ENCODE results near the gene ITGBL1.

The ITGBL1 gene

GRCh38 chr13:101634142-101634541 is 181.7 kb downstream of the ITGBL1 start:
- no peak for DNase-seq

DNA sequence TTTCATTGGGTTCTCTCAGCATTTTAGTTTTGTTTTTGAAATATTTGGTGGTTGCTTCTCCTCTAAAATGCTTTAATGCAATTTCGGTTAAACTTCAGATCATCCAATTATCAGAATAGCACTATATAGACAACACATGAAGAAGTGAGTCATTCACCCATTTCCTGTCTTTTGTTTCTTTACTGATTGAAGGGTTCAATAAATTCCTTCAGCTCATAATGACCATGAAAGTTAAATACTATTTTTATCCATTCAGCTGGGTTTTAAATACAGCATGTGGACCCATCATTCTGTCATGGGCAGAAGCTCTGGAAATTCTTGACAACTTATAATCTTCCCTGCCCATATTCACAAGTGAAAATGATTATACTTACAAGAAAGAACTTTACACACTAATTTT is 187.2 kb downstream of the ITGBL1 start:
- no peak for DNase-seq

DNA sequence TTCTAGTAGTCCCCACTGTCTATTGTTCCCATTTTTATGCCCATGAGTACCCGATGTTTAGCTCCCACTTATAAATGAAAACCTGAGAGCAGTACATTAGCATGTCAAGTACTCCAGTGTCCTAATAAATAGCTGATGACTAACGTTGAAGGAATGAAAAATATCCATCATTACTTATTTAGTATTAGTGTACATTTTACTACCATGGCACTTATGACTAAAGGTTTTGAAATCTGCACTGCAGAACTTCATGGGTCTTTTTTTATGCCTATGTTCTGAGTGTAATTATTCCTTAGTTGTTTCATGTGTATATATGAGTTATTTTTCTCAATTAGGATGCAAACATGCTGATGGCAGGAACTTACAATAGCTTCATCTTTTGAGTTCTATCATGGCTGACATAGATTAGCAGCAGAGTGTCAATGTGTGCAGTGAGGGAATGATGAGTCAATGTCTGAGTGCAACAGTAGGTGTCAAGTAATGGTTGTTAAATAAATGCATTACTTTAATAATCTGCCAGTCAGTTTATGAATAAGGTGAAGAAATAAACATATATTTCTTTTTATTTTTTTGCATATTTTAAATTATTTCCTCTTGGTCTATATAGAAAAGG is 188.4 kb downstream of the ITGBL1 start:
- no peak for DNase-seq

- no peak for DNase-seq
These were observed 193.4 kb downstream of the ITGBL1 start for GRCh38 chr13:101645871-101646270.

- no peak for DNase-seq
These were observed 195.3 kb downstream of the ITGBL1 start for GRCh38 chr13:101647760-101648159.

GRCh38 chr13:101648766-101649487 is 196.5 kb downstream of the ITGBL1 start:
- no peak for DNase-seq

DNA sequence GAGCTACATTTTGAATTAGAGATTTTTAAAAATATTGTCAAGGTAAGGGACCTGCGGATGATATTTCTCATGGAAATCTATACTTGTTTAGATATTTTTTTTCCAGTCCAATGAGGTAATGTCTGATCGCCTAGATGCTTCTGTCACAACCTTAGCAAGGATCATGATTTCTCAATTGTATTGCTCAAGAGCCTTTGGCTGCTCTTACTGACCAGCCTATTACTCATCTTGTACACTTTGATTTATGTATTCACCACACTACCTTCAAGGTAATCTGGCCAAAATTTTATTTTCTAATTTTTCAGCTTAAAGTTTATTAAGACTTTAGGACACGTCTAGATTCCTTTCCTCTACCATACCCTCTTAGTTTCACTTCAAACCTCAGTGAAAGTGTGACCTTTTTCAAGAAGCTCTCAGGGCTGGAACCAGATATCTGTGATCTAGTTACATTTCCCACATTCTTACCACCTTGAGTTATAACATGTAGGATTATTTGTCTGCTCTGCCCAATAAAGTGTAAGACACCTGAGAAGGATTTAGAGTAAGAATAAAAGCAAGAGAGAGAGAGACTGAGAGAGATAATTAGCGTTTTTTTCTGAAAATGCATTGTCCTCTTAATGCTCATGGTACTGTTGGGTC is 197.1 kb downstream of the ITGBL1 start:
- no peak for DNase-seq

DNA sequence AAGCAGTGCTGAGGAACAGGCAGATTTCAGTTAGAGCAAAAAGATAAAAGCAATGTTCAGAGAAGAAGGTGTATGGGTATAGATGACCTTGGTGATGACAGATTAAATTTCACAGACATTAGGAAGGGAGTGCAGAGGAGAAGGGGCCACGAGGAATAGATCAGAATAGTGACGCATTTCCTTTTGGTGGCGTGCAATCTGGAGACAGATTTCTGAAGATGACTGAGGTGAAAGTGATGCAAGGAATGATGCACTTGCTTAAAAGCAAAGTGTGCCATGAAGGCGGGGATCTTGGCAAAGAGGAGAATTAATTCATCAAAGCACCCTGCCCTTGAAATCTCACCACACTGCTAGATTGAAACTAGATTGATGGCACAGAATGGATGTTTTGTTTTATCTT is 202.4 kb downstream of the ITGBL1 start:
- DNase-seq, result no peak

GRCh38 chr13:101655435-101655834 is 203.0 kb downstream of the ITGBL1 start:
- DNase-seq, result peak; percentile 13

DNA sequence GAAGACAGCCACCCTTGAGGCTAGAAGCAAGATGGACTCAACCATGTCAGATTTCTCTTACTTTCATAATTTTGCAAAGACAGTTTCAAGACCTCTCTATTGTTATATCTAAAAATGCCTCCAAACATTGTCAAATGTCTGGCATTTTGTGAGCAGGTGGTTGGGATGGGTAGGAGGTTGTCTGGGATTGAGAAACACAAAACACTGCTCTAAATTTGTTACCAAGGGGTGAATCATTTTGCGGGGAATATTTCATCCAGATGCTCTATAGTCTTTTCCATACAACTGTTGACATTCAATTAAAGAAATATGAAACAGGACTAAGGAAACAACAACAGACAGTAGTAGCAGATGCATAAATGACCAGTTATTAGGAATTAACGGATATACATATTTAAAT is 208.2 kb downstream of the ITGBL1 start:
- DNase-seq, result no peak

- no peak for DNase-seq
These were observed 209.4 kb downstream of the ITGBL1 start for GRCh38 chr13:101661839-101662238.

GRCh38 chr13:101673360-101674105 is 221.1 kb downstream of the ITGBL1 start:
- DNase-seq, result no peak

- DNase-seq, result no peak
These were observed 229.4 kb downstream of the ITGBL1 start for GRCh38 chr13:101681834-101682233.

DNA sequence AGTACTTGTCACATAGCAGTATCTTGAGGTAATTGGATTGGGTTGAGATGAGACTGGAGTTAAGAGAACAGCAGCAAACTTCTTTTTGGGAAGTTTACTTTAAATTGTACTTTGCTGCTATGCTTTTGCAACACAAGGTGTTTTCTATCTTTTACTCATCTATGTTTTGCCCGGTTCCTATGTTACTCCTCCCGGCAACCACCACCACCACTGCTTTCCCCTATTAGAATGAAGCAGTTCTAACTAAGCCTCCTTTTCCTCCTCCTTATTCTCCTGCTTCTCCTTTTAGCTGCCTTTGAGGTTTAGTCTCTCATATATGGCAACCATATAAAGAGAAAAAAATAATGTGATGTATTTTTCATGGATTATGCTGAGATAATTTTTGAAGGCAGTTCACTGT is 233.5 kb downstream of the ITGBL1 start:
- DNase-seq, result no peak

DNA sequence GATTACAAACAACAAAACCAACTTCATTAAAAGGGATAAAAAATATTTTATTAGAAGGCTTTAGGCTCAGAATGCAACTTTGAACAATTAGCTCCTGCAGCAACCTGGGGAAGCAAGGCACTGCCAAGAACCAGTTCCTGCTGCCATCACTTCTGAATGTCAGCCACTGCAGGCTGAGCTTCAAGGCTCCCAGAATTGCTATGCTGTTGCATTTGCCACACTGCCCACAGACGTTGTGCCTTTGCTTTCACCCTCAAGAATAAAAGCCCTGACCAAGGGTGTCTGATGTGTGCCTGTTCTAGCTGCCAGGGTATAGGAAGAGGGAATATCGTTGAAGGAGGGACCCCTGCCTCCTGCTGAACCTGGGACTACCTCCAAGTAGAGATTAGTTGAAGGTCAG is 238.4 kb downstream of the ITGBL1 start:
- no peak for DNase-seq

- no peak for DNase-seq
These were observed 238.9 kb downstream of the ITGBL1 start for GRCh38 chr13:101691341-101691860.

DNA sequence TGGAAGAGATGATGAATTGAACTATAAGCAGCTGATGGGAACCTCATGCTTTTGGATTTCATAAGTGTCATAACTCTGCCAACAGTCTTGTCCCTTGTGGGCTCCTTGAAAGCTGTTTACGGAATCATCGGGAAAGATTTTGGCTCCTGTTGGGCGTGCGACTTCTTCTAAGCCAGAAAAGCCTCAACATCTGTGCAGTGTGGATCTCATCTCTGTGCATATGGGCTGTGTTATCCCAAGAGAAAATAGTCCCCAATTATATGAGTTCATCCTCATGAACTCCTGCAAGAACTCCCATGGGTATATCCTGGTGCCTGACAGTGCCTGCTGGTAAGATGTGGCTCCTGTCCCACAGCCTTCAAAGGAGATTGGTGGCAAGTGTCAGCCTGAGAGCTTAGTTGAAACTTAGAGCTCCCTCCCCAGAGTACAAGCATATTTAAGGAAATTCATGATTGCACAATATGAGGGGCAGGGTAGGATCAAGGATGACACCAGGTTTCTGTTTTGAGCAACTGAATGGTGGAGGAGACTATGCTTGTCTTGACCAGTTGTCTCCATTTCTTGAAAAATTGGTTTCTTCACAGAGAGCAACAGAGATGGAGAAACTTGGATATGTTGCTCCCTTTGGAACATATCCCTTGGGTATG is 243.5 kb downstream of the ITGBL1 start:
- DNase-seq, result no peak

GRCh38 chr13:101697745-101698144 is 245.3 kb downstream of the ITGBL1 start:
- no peak for DNase-seq

DNA sequence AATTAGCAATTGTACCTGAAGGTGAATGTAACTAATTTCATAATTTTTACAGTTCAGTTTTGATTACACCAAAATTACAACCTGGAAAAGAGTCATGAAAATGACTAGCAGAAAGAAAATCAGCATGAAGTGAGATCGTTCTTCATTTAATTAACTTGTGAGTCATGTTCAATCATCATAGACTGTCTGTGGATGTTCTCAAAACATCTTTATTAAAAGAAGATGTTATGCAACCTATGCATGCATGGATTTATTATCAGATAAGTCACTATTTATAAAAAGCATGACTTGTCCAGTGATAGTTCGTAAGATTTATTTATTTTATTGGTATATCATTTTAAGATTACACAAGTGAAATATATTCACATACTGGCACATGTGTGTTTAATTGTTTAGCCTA is 245.9 kb downstream of the ITGBL1 start:
- no peak for DNase-seq

GRCh38 chr13:101700598-101700997 is 248.1 kb downstream of the ITGBL1 start:
- no peak for DNase-seq

DNA sequence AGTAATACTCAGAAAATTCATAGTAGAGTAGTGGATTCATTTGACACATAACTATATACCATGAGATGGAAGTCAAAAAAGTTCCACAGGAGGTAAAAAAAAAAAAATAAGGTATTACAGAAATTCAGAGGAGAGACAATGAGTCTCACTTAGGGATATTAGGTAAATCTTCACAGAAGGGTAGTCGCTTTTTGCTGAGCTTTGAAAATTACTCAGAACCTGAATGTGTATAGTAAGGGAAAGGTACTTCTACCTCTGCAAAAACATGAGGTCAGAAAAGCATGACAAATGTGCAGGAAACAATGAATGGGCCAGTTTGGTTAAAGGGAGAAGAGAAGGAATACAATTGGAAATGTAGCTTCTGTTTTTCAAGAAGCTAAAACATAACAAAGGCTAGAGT is 250.6 kb downstream of the ITGBL1 start:
- no peak for DNase-seq

DNA sequence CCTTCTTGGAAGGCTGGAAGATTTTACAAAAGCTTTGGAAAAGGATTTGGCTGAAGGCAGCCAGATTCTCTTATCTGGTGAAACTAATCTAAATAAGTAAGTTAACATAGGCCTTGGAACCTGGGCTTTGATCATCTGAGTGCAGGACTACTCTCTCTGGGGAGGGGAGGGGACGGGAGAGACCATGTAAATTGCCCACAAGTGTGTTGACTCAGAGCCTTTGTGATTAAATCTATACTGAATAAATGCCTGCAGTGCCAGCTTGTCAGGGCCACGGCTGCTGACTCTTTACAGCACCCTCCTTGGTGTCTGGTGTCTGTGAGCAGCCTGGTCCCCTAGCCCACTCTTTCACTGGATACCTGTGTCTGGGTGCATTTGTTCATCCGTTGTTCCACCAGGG is 251.4 kb downstream of the ITGBL1 start:
- no peak for DNase-seq

DNA sequence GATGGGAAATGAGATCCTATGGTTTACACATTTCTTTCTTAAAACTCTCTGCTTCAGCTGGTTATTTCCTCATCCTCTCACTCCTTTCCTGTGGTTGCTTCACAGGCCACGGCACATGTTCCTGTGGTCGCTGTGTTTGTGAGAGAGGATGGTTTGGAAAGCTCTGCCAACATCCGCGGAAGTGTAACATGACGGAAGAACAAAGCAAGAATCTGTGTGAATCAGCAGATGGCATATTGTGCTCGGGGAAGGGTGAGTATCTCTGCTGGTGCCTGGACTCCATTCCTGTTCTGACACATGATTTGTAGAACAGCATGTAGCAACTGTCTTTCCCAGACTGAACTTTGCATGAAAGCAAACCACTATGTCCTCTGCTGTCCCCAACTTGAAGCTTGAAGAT is 254.2 kb downstream of the ITGBL1 start:
- no peak for DNase-seq

Data from RPMI8226 (cell line).